Skeletal muscle tissue (tissue), 4 donors: Measurements from ENCODE around the gene GFOD1. TPM values are rescaled to one million over a fixed set of nuclear protein-coding genes. Genes with fewer than 3 reads are reported as not detected.

Experiments
- H3K27ac ChIP-seq: one replicate; pipeline ENCODE4 v1.7.0; 2013; ENCODE audit warnings: mild to moderate bottlenecking, low read depth, low read length, inconsistent platforms
- H3K27me3 ChIP-seq, 3 donors: one replicate each; pipeline ENCODE4 v1.7.0; 2013; ENCODE audit warnings: low read length in 3 of 3; ENCODE audit not compliant: control insufficient read depth in 3 of 3, insufficient read depth in 3 of 3
- H3K36me3 ChIP-seq, 3 donors: one replicate each; pipeline ENCODE4 v1.7.0; 2013; ENCODE audit warnings: low read length in 3 of 3; ENCODE audit not compliant: control insufficient read depth in 3 of 3, insufficient read depth in 3 of 3
- H3K4me1 ChIP-seq, 3 donors: one replicate each; pipeline ENCODE4 v1.7.0; 2013; ENCODE audit warnings: low read length in 3 of 3, mild to moderate bottlenecking in 3 of 3; ENCODE audit not compliant: control insufficient read depth in 3 of 3, insufficient read depth in 3 of 3
- H3K4me3 ChIP-seq, 3 donors: one replicate each; pipeline ENCODE4 v1.7.0; 2013; ENCODE audit warnings: low read length in 3 of 3
- H3K9ac ChIP-seq, 3 donors: one replicate each; pipeline ENCODE4 v1.7.0; 2013; ENCODE audit warnings: low read length in 3 of 3, mild to moderate bottlenecking in 3 of 3, moderate library complexity in 2 of 3, low read depth in 1 of 3
- H3K9me3 ChIP-seq, 3 donors: one replicate each; pipeline ENCODE4 v1.7.0; 2013; ENCODE audit warnings: low read length in 3 of 3; ENCODE audit not compliant: control insufficient read depth in 3 of 3
- total RNA-seq: library from RNA; depleted of rRNA; stranded (reverse); fragments of >200 nt; gene quantifications from one replicate; pipeline ENCODE4 v1.2.3, GENCODE V29; 2014
- donor health status: Osteomylitis.

GFOD1 gene
- total RNA-seq, 1 donor from 2014 or later = 6.3 TPM

GRCh38 chr6:13404892-13405254 is 82.5 kb downstream of the GFOD1 start:
- no peaks in the 10 kb centered on the region for H3K9me3 ChIP-seq
- H3K27me3 ChIP-seq = no peaks in the 10 kb centered on the region
- H3K4me1 ChIP-seq = peaks cover 40 to 44% (median 40%) of the 10 kb centered on the region in 3 donors
- H3K9ac ChIP-seq = no peak overlapping the region
- H3K27ac ChIP-seq = peak overlapping the region; percentile 61
- H3K4me3 ChIP-seq = no peak overlapping the region
- H3K36me3 ChIP-seq = no peaks in the 10 kb centered on the region

GRCh38 chr6:13404228-13404891 is 83.0 kb downstream of the GFOD1 start:
- Histone ChIP-seq H3K9me3 (no peaks in the 10 kb centered on the region), H3K9ac (peak overlapping the region in 1 of 3 donors; percentile 0), H3K27ac (peak overlapping the region; percentile 61), H3K4me1 (peaks cover 38 to 44% (median 40%) of the 10 kb centered on the region in 3 donors), H3K4me3 (no peak overlapping the region), H3K36me3 (no peaks in the 10 kb centered on the region), H3K27me3 (no peaks in the 10 kb centered on the region)

GRCh38 chr6:13402711-13403110 is 84.7 kb downstream of the GFOD1 start:
- Histone ChIP-seq H3K4me1 (peaks cover 34 to 40% (median 38%) of the 10 kb centered on the region in 3 donors), H3K36me3 (no peaks in the 10 kb centered on the region), H3K9ac (no peak overlapping the region), H3K27me3 (no peaks in the 10 kb centered on the region), H3K9me3 (no peaks in the 10 kb centered on the region), H3K4me3 (no peak overlapping the region), H3K27ac (no peak overlapping the region)

GRCh38 chr6:13400772-13401171 is 86.6 kb downstream of the GFOD1 start:
- no peaks in the 10 kb centered on the region for H3K36me3 ChIP-seq
- H3K9me3 ChIP-seq = no peaks in the 10 kb centered on the region
- H3K27ac ChIP-seq = no peak overlapping the region
- H3K4me1 ChIP-seq = peaks cover 17 to 36% (median 27%) of the 10 kb centered on the region in 3 donors
- no peak overlapping the region for H3K4me3 ChIP-seq
- H3K9ac ChIP-seq = no peak overlapping the region
- H3K27me3 ChIP-seq = no peaks in the 10 kb centered on the region

DNA sequence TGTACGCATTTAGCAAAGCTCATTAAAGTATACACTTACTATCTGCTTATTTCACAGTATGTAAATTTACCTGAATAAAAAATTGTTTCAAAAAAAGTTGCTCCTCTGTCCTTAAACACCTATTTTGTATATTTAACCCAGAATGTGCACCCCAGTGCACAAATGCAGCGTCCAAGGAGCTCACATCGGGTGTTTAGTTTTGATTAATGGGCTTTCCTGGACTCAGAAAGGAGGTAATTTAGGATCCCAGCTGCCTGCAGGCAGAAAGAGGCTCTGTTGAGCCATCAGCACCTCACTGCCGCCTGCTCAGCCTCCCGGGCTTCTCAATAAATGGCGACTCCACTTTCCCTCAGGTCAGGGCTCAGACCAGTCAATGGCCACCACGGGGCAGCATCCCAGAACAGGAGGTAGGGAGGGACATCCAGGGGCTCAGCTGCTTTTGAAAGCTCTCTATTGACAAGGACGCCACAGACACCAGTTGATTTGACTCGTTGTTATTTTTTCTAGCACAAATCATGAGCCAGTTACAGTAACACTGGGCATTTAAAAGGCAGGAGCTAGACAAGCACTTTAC is 88.9 kb downstream of the GFOD1 start:
- no peak overlapping the region for H3K4me3 ChIP-seq
- H3K9me3 ChIP-seq = no peaks in the 10 kb centered on the region
- no peaks in the 10 kb centered on the region for H3K36me3 ChIP-seq
- H3K27me3 ChIP-seq = no peaks in the 10 kb centered on the region
- H3K4me1 ChIP-seq = peaks cover 10 to 34% (median 22%) of the 10 kb centered on the region in 3 donors
- H3K9ac ChIP-seq = no peak overlapping the region
- no peak overlapping the region for H3K27ac ChIP-seq

- Histone ChIP-seq H3K27me3 (no peaks in the 10 kb centered on the region), H3K4me3 (no peak overlapping the region), H3K4me1 (peaks cover 10 to 34% (median 22%) of the 10 kb centered on the region in 3 donors), H3K36me3 (no peaks in the 10 kb centered on the region), H3K27ac (no peak overlapping the region), H3K9ac (no peak overlapping the region), H3K9me3 (no peaks in the 10 kb centered on the region)
Observed at GRCh38 chr6:13398069-13398381, 89.4 kb downstream of the GFOD1 start.

GRCh38 chr6:13397359-13398068 is 89.9 kb downstream of the GFOD1 start:
- Histone ChIP-seq H3K4me1 (peaks cover 10 to 34% (median 22%) of the 10 kb centered on the region in 3 donors), H3K36me3 (no peaks in the 10 kb centered on the region), H3K27ac (no peak overlapping the region), H3K9me3 (no peaks in the 10 kb centered on the region), H3K9ac (no peak overlapping the region), H3K4me3 (no peak overlapping the region), H3K27me3 (no peaks in the 10 kb centered on the region)

DNA sequence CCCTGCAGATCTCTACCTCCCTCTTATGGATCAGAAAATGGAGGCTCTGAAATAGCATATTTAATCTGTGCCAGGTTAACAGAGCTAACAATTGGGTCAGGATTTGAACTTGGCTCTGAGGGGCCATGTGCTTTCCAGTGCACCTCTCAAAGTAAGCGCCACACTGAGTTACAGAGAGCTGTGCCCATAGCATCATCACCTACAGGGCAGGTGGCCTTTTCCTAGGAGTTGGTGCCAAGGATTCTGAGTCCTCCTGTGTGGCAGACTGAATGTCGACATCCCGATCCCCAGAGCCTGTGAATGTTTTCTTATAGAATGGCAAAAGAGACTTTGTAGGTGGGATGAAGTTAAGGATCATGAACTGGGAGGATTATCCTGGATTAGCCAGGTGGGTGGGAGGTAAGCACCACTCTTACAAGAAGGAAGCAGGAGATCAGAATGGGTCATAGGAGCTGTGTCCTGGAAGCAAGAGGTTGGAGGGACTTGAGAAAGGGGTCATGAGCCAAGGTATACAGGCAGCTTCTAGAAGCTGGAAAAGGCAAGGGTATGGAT is 91.1 kb downstream of the GFOD1 start:
- Histone ChIP-seq H3K4me1 (peaks cover 10 to 34% (median 22%) of the 10 kb centered on the region in 3 donors), H3K27ac (peak overlapping the region; percentile 51)

DNA sequence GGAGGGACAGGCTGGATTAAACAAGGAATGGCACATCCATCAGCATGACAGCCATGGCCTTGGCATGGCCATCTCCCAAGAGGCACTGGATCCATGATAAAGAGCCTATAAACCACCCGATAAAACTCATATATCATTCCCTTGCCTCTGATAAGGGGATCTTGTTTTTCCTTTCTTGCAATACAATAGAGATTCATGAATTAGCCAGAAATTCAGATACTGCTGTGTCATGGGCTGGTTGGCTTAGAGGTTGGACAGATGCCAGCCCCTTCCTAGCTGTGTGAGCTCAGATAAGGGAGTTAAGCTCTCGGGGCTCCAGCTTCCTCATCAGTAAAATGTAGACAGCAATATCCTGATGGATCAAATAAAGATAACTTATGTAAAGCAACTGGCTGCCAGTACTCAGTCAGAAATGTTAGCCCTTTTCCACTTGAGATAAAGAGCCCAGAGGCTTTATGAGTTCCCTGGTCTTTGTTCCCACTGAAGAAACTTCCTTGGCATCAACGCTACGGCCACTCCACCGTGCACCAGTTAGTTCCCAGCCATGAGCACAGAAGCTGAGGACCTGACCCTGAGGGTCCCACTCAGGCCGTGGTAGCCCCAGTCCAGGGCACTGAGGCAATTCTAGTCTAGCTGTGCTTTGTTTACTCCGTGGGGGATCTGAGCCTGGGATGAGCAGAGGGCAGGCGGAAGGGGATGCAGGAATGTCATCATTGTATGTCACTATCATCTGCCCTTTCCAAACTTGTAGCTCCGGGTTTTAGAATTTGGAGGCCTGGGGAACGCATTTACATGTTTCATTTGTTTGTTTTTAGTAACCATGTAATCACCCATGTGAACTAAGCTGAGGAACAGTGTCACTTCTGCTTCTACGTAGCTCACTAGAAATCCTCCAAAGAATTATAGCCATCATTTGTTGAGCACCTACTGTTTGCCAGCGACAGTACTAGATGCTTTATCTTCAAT is 91.8 kb downstream of the GFOD1 start:
- Histone ChIP-seq H3K27ac (peak overlapping the region; percentile 51), H3K4me1 (peaks cover 10 to 34% (median 22%) of the 10 kb centered on the region in 3 donors), H3K4me3 (no peak overlapping the region), H3K27me3 (no peaks in the 10 kb centered on the region), H3K9ac (no peak overlapping the region), H3K9me3 (no peaks in the 10 kb centered on the region), H3K36me3 (no peaks in the 10 kb centered on the region)

More for the DNA sequence above, 91.1 kb downstream of the GFOD1 start:
- Histone ChIP-seq H3K27me3 (no peaks in the 10 kb centered on the region), H3K4me3 (no peak overlapping the region), H3K36me3 (no peaks in the 10 kb centered on the region), H3K9ac (no peak overlapping the region), H3K9me3 (no peaks in the 10 kb centered on the region)
